GM13977 (cell line): ENCODE data around the gene ALKBH7.
"Not testable (repeated sequence)": the region's sequence is repeated elsewhere in the genome, so short reads cannot be mapped to it uniquely, and the experiment has no call there.

Experiments used
- DNase-seq: peaks from one replicate; pipeline ENCODE4 v3.0.0; 2012; ENCODE audit warnings: low spot score
- in situ Hi-C: fragments of 300-500 bp; cut with MboI; formaldehyde crosslinking; loops from one replicate; pipeline ENCODE4 v1.12.0; 2022; ENCODE audit warnings: low sequenced_read_pairs, low pct_unique_long_range_greater_than_20kb, mixed read lengths, inconsistent platforms; ENCODE audit not compliant: unreplicated experiment
- TF ChIP-seq, protein P1 (sequence below): IDR thresholded peaks from 2 replicates; pipeline ENCODE4 v1.5.1; 2012; ENCODE audit warnings: mild to moderate bottlenecking, control low read depth; ENCODE audit not compliant: insufficient read depth; ENCODE audit errors: extremely low read depth, missing control alignments

The ALKBH7 gene

GRCh38 chr19:6357174-6357573, 15.4 kb upstream of the ALKBH7 start:
- TF ChIP-seq, protein P1, sequence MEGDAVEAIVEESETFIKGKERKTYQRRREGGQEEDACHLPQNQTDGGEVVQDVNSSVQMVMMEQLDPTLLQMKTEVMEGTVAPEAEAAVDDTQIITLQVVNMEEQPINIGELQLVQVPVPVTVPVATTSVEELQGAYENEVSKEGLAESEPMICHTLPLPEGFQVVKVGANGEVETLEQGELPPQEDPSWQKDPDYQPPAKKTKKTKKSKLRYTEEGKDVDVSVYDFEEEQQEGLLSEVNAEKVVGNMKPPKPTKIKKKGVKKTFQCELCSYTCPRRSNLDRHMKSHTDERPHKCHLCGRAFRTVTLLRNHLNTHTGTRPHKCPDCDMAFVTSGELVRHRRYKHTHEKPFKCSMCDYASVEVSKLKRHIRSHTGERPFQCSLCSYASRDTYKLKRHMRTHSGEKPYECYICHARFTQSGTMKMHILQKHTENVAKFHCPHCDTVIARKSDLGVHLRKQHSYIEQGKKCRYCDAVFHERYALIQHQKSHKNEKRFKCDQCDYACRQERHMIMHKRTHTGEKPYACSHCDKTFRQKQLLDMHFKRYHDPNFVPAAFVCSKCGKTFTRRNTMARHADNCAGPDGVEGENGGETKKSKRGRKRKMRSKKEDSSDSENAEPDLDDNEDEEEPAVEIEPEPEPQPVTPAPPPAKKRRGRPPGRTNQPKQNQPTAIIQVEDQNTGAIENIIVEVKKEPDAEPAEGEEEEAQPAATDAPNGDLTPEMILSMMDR: no peak
- in situ Hi-C loops: no loop called here
- DNase-seq: no peak

- DNase-seq: no peak
- in situ Hi-C loops: no loop called here
- TF ChIP-seq, protein P1: no peak
Observed at GRCh38 chr19:6358003-6358402, 14.6 kb upstream of the ALKBH7 start.

DNA sequence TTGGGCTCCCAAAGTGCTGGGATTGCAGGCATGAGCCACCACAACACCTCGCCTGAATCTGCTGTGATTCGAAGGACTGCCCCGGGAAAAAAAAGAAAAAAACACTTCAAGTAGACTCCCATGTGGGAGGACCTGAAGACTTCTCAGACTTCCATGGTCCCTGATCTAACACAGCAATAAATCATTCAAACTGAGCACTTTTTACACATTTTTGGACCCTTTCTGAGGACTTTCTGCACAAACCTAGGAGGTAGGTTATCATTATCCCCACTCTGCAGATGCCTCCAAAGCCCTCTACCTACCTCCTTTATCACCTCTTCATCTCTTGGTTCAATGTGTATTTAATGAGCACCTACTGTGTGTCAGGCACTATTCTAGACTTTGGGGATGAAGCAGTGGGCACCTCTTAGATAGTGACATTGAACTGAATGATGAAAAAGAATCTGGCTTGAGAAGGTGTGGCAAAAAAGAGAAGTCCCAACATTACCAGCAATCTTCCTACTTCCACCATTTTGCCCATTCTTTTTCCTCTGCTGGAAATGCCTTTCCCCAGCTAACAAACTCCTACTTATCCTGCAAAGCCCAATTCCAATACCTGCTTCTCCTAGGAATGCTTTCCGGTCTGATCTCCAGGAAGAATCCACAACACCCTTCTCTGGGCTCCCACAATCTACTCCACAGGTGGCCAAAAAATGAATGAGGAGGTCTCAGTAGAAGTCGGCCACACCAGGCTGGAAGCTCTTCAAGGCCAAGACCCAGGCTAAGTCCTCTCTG, 12.8 kb upstream of the ALKBH7 start:
- DNase-seq: no peak
- in situ Hi-C loops: no loop called here
- TF ChIP-seq, protein P1: no peak

DNA sequence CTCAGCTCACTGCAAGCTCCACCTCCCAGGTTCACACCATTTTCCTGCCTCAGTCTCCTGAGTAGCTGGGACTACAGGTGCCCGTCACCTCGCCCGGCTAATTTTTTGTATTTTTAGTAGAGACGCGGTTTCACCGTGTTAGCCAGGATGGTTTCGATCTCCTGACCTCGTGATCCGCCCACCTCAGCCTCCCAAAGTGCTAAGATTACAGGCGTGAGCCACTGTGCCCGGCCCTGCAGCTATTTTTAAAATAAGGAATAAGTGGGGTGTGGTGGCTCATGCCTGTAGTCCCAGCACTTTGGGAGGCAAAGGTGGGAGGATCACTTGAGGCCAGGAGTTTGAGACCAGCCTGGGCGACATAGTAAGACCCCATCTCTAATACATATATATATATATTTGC, 12.1 kb upstream of the ALKBH7 start:
- in situ Hi-C loops, DNase-seq: not testable (repeated sequence)

- in situ Hi-C loops: not testable (repeated sequence)
Observed at GRCh38 chr19:6360857-6361216, 11.8 kb upstream of the ALKBH7 start.

DNA sequence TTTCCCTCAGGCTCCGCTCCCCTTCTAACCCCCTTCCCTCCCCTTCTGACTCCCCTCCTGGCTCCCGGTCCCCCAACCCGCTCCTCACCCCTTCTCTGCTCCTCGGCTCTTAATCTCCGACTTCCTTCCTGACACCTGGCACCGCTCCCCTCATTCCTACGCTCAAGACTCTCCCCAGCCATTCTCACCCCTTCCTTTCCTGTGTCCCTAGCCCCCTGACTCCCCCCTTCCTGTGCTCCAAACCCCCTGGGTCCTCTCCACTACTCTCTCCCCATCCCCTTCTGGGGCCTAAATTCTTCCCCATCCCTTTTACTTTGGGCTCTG, 10.6 kb upstream of the ALKBH7 start:
- TF ChIP-seq, protein P1: no peak
- no peak for DNase-seq
- in situ Hi-C loops: no loop called here

More at GRCh38 chr19:6360857-6361216, 11.8 kb upstream of the ALKBH7 start:
- not testable (repeated sequence) for DNase-seq

DNA sequence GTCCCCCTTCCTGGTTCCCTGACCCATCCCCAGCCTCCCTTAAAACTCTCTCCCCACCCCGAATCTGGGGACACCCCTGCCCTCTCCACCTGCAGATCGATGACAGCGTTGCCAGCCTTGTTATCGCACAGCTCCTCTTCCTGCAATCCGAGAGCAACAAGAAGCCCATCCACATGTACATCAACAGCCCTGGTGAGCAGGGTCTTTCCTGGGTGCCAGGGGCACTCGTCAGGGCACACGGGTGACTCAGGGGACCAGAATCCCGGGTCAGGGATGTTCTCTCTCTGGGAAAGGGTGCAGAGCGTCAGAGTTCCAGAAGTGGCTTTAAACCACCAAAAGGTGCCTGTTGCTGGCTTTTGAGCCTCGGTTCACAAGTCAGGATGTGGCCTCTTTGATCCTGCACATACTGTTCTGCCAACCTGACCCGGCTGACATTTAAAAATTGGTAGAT, 10.2 kb upstream of the ALKBH7 start:
- in situ Hi-C loops: no loop called here
- peak; percentile 18 for DNase-seq
- TF ChIP-seq, protein P1: no peak

DNA sequence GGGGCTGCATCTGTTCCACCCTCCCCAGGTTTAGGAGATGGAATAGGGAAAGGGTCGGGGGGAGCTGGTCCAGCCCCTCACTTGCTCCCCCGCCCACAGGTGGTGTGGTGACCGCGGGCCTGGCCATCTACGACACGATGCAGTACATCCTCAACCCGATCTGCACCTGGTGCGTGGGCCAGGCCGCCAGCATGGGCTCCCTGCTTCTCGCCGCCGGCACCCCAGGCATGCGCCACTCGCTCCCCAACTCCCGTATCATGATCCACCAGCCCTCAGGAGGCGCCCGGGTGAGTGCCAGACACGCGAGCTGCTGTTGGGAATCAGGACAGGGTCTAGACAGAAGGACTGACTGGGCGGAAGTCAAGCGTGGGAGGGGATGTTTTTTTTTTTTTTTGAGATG, 8.2 kb upstream of the ALKBH7 start:
- in situ Hi-C loops: no loop called here

More for the DNA sequence above, 8.2 kb upstream of the ALKBH7 start:
- DNase-seq: no peak
- TF ChIP-seq, protein P1: no peak
